ENCODE measurements around the gene ZCCHC14.
A peak's percentile ranks its signal among the peaks of the same experiment; 100 is the strongest.
"Not testable (repeated sequence)": the region's sequence is repeated elsewhere in the genome, so short reads cannot be mapped to it uniquely, and the experiment has no call there.

The ZCCHC14 gene

DNA sequence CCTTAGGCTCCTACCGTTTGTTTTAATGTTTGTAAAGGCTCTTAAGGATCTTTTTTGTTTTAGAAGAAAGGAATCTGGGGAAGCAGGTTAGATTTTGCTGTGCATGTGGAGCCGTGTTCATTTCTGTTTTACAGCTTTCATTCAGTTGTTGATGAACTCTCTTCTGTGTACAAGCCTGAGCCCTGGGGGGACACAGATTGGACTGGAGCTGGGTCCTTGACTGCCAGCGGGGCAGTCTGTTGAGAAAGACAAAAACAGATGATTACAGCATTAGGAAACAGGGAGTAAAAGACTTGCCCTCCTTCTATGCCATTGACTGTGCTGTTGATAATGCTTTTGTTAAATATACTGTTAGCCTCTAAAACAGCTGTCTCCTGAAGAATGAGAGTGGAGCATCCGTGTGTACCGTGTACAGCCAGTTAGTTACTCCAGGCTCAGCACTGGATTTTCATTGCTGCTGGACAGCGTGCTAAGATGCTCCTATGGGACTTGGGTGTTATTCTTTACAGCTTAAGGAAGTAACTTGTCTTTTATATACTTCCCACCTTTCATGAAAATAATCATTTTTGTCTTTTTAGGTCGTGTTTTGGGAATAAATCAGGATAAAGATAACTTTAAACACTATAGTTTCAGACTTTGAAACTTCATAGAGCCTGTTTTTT, 97.5 kb downstream of the ZCCHC14 start:
- no peak for DNase-seq

DNA sequence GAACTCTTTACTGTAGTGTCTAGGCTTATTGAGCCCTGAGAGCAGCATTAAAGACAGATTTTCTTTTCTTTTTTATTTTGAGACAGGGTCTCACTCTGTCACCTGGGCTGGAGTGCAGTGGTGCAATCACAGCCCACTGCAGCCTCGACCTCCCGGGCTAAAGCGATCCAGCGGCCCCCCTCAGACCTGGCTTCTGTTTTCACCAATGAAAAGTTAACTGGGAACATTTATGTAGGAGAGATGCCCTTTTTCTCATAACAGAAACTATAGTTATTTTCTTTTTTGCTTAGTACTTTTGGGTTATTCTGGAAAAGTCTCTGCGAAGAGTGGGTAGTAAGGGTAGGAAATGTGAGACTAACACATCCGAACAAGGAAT, 99.2 kb downstream of the ZCCHC14 start:
- no peak for DNase-seq

DNA sequence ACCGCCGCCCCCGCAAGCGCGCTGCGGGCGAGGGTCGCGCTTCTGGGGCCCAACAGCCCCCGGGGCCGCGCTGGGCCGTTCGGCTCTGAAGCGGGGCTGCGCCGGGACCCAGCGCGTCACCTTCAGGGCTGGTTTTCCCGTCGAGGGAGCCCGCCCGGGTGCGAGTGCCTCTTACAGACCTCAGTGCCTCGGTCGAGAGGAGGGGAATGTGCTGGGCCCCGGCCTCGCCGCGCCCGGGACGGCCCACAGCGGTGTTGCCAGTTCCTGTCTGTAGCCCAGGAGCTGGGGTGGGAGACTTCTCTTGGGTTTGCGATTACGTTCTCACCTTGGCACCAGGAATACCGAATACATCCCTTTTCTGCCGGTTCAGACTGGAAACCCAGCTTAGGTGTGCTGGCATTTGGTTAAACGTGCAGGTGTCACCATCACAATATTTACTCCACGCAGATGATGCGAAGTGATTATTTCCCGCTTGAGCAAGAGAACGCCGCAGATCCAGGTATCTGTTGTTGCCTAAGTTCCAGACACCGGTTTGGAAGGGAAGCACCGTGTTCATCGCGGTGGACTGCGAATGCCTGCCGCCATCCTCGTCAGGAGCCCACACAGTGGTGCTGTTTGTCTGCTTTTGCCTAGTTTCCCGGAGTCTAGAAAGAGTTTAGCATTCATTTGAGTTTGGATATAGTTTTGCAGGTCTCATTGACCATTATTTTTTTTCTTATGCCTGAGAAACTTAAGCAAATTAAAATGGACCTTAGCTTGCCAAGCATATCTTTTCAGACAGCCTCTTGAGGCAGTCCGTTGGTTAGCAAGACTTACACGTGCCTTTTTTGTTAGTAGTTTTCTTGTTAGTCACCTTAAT, 99.8 kb downstream of the ZCCHC14 start:
- DNase-seq: peak; percentile 40

DNA sequence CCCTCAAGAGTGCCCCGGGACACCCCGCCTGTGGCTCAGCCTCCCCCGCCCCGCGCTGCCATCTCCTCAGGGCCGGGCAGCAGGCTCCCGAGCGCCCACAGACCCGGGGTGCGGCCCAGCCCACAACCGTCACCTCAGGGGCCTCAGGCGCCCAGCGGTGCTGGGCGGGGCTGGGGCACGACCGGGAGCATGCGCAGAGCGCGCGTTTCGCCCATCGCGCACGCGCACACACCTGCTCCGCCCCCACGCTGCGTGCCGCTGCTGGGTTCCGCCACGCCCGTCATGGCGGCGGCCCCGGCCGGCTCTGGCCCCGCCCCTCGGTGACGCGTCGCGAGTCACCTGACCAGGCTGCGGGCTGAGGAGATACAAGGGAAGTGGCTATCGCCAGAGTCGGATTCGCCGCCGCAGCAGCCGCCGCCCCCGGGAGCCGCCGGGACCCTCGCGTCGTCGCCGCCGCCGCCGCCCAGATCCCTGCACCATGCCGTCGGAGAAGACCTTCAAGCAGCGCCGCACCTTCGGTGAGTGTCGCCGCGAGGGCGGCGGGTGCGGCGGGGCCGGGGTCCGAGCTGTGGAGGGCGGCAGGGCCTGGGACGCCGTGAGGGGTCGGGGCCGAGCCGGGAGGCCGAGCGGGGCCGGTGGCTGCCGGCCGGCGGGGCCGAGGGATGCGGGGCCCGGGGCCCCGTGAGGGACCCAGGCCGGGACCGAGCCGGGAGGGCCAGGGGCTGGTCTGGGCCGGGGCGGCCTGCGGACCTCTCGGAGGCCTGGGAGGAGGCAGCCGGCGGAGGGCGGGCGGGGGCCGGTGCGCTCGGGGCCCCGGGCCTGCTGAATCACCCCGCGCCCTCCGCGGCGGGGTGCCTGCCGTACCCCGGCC, 100.6 kb downstream of the ZCCHC14 start, which contains the start of gene MAP1LC3B:
MAP1LC3B (plus strand) TSS at position 387 of the 871 bp plus-strand sequence; CDS start at position 479, 92 bp downstream.
- DNase-seq: peak; percentile 98

DNA sequence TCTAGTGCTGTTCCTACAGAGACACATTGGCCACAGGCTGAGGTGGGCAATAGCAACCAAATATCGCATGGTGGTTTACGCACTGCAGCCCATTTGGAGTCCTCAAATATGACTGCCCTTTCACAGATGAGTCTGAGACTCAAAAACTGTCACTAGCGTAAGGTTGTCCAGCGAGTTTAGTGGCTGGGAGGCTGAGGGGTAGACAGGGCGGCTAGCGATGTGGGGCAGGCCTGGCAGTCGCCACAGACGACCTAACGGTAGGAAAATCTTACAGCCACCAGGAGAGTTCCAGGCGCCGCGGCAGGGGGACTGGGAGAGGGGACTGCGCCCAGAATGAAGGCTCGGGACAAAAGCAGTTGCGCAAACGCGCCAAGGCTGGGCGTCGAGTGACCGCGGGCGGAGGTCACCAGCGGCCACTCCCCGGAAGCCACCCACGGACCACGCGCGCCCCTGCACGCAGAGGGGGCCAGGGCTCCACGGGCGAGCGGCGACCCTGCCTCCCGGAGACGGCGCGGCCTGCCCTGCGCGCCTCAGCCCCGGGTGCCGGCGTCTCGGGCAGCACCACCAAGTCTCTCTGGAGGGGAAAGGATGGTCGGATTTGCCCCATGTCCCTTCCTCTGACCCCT, 101.4 kb downstream of the ZCCHC14 start:
- DNase-seq: no peak

DNA sequence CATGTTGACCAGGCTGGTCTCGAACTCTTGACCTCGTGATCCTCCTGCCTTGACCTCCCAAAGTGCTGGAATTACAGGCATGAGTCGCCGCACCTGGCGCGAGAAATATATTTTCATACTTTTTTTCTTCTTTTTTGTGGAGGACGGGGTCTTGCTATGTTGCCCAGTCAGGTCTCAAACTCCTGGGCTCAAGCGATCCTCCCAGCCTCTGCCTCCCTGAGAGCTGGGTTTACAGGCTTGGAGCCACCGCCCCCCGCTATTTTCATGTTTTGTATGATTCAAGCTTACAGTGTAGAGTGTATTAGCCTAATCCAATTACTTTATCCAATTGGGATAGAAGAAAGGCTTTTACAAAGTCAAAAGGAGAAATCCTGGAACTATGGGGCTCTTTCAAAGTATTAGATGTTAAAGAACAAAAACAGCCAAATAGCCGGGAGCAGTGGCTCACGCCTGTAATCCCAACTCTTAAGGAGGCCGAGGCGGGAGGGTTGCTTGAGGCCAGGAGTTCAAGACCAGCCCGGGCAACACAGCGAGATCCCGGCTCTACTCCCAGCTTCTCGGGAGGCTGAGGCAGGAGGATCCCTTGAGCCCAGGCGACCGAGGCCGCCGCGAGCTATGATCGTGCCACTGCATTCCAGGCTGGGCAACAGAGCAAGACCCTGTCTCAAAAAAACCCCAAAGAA, 102.0 kb downstream of the ZCCHC14 start:
- no peak for DNase-seq

DNA sequence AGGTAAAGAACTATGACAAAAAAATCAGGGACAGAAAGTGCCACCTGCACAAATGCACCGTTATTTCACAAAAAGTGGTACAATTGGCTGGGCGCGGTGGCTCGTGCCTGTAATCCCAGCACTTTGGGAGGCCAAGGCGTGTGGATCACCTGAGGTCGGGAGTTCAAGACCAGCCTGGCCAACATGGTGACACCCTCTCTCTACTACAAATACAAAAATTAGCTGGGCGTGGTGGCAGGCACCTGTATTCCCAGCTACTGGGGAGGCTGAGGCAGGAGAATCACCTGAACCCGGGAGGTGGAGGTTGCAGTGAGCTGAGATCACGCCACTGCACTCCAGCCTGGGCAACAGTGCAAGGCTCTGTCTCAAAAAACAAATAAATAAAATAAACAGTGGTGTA, 102.9 kb downstream of the ZCCHC14 start:
- not testable (repeated sequence) for DNase-seq

DNA sequence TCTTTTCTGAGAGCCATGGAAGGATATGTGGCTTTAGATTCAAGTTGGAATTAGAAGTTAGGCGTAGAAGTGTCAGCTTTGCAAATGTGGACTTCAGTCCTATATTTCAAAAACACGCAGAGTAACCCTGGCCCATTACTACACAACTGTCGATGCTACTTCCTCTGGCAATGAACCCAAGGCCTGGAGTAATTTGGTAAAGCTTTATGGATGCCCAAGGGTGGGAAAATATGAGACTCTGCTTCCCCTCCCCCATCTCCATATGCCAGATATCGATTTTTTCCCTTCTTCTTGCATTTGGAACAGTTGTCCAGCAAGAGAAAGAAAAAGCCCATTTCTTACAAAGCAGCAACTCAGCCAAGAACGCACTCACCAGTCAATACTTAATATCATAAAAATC, 103.6 kb downstream of the ZCCHC14 start:
- no peak for DNase-seq

DNA sequence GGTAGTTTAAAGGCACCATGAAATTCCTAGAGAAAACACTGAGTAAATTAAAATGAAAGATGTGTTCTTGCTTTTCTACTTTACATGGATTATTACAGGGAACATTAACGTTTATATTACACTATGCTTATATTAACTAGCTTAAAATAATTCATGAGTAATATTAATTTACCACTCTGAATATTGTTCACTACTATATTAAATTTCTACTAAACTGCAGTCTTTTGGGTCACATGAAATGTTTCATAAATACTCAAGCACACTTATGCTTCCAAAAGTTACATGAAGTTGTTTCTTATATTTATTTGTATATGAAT, 104.0 kb downstream of the ZCCHC14 start:
- DNase-seq: no peak

DNA sequence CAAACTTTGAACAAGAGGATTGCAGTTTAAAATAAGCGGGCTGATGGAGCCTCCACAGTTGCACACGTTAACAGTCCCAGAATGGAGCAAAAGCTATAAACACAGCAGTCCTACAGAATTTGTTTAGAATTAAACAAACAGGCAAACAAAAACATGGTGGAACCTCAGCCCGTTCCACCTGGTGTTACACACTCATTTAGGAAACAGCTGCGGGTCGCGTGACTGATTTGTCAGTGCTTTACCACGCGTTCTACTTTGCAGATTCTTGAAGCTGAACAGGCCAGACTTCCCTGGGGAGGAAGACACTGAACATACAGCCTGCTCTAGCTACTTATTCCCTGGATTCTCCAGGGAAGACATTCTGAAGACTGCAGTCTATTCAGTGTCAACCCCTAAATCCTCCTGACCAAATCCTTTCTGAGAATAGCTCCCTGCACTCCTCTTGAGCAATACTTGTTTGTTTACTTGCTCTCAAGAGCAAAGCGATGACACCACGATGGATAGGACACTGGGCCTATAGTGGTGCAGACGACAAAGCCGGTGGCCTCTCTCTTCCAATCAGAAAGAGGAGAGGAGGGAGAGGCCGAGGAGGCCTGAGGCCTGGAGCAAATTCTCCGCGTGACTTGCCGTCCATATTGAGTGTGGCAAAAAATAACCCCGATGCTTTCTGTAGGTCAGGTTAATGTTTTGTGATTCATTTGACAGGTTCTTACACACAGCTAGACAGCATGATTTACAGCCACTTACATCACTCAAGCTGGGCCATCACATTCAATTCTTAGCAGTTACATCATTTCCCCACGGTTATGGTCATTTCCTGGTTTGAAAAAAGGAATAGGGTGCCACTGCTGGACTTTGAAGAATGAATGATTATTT, 104.6 kb downstream of the ZCCHC14 start:
- DNase-seq: peak; percentile 96

DNA sequence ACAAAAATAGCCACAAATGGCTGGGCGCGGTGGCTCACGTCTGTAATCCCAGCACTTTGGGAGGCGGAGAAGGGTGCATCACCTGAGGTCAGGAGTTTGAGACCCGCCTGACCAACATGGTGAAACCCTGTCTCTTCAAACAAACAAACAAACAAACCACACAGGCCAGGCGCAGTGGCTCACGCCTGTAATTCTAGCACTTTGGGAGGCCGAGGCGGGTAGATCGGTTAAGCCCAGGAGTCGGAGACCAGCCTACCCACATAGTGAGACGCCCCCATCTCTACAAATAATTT, 108.0 kb downstream of the ZCCHC14 start:
- not testable (repeated sequence) for DNase-seq

DNA sequence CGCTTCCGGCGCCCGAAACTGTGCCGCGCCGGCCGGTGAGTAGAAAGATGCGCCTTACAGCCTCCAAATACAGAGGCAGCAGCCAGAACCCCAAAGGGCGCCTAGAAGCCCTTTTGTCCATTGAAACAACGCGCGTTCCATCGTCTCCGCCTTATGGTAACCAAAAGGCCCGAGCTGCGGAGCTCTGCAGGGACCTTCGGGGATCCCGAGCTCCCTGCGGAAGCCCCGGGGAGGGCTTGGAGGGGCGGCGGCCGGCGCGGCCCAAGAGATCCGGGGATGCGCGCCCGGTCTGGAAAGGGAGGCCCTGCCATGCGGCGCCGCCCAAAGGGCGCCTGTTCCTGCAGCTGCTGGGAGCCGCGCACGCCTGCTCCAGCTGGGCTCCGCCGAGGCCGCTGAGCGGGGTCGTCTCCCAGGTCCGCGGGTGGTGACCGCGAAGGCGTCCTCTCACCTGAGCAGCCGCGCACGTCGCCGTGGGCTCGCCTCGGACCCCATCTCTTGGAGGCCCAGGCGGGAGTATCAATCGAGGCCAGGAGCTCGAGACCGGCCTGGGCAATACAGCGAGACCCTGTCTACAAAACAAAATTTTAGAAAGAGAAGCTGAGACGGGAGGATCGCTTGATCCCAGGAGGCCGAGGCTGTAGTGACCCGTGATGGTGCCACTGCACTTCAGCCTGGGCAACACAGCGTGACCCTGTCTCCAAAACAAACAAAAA, 108.5 kb downstream of the ZCCHC14 start:
- DNase-seq: no peak

DNA sequence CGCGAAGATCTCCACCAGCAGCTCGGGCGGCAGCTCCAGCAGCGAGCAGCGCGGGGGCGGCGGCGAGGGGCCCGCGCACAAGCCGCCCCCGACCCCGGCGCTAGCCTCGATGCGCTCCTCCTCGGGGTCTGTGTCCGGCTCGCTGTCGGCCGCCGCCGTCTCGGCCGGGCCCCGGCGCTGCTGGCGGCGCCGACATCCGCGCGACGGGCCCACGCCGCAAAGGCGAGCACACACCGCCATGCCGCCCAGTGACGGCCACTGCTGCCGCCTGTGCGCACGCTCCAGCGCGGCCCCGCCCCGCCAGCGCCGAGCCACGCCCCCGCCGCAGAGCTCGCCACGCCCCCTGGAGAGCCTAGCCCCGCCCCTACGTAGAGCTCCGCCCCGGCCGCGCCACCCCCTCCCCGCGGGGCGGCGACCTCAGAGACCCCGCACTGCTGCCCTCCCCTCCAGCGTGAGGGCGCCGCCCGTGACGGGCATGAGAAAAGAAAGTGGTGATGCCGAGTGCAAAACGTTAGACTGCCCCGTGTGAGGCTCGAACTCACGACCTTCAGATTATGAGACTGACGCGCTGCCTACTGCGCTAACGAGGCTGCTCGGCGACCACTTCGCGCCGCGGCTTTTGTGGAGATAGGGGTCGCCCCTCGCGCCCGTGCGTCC, 109.2 kb downstream of the ZCCHC14 start, which contains the start of gene FBXO31:
FBXO31 (minus strand) TSS at position 272 of the 657 bp plus-strand sequence; CDS start at position 240, 32 bp downstream.
- peak; percentile 88 for DNase-seq

DNA sequence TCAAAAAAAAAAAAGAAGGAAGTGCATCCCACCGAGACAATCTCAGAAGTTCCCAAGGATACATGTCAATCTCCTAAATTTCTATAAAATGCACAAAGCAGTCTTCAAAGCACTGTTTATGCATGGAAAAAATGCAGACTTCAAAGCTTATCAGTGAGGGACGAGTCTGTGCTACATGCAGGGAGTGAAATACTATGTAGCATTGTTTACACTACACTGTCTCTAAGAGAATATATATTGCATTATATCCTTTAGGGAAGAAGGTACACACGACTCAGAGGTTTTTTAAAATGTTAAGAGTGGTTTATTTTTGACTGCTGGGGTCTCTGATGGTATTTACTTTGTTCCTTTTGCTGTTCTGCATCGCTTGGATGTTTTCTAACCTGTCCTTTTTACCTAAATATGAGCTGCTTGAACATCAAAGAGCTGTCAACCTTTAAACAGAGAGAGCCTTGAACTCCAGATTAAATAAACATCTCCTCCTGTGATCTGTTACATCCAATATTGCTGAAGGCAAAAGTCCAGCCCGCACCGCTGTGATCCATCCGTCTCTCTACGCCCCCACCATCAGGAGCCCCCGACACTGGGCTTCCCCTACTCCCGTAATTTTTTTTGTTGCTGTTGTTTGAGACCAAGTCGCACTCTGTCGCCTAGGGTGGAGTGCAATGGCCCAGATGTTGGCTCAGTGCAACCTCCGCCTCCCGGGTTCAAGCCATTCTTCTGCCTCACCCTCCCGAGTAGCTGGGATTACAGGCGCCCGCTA, 110.6 kb downstream of the ZCCHC14 start:
- DNase-seq: no peak

DNA sequence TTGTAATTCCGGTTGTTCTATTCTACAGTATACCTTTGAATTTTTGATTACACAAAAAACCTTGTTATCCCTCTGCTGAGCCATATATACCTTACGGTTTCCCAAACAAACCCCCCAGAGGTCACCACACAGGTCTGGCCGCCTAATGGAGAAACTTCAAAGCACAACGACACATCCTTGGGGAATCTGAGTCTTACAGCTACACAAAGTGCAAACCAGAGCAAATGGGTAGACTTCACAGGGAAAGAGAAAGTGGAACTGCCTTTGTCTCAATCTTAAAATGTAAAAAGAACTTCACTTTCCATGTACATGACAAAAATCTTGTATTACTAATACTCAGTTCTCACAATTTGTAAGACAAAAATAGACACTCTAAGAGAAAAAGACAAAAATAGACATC, 111.9 kb downstream of the ZCCHC14 start:
- DNase-seq: no peak

DNA sequence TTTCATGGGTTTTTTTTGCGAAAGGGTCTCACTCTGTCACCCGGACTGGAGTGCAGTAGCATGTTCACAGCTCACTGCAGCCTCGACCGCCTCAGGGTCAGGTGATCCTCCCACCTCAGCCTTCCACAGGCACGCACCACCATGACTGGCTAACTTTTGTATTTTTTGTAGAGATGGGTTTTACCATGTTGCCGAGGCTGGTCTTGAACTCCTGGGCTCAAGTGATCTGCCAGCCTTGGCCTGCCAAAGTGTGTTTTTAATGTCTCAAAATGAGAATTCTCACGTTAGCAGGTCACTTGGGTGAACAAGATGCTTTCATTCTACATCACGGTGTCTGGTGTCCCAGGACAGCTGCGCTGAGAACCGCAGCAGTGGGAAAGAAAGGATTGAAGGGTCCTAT, 112.4 kb downstream of the ZCCHC14 start:
- no peak for DNase-seq

DNA sequence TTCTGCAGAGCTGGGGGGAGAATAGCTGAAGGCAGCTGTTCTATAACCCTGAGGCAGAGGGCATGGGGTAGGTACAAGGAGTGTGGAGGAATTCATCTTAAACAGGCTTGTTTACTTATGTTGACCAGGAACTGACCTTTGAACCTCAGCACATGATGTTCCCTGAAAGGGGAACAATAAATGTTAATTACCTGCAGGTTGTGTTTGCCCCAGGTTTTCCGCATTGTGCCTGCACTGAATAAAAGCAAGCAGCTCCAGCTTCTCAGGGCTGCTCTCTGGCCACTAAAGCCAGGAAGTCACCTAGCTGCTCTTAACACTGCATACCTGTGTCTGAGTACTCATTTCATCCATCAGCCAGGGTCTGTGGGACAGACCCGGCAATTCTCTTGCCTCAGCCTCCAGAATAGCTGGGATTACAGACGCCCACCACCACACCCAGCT, 113.5 kb downstream of the ZCCHC14 start:
- DNase-seq: not testable (repeated sequence)

DNA sequence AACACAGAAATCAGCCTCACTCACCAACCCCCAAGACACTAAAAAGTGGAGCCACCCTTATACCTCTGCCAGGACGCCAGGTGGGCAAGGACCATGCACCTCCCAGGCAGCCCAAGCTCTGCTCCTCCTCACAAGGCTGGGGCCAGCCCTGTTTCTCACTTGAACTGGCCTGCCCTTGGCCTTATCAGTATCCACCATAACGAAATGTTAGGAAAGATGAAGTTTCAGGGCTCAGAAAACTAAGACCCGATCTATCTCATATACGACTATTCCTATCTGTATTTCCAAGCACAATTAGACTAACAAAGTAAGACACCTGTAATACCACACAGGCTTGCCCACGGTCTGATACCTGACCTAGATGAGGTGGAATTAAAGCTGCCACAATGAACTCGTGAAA, 116.2 kb downstream of the ZCCHC14 start:
- no peak for DNase-seq

DNA sequence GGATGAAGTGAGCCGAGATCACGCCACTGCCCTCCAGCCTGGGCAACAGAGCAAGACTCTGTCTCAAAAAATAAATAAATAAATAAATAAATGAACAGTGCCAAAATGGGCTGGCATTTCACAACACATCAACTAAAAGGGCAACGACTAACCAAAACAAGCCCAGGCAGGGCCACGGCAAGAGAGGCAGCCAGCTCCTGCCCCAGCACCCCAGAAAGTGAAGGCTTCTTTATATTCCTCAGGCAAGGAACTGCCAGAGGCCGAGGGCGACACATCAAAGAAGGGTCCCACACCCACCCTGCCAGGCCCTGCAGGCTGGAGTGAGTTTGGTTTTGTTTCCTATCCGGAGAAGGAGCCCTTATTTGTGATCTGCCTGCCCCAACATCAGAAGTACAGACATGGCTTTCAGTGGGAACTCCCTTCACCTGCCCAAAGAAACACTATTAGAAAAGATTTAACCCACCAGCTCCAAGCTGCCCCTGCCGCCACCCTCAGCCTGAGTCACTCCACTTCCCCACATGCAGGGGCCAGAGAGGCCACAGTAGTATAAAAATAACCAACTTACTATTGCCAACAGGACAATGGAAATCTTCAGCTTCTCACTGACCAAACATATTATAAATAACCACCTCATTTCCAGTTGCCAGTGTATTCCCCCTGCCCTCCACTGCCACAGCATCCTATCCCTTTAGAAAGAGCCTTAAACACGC, 117.2 kb downstream of the ZCCHC14 start:
- DNase-seq: no peak

Measured in CD4-positive, alpha-beta T cell treated with Interleukin-21 for 1 hour (primary cell).